ENCODE data around the gene WDR37. TPM values are rescaled to one million over a fixed set of nuclear protein-coding genes. Genes with fewer than 3 reads are reported as not detected.

Gene WDR37
- polyA plus RNA-seq, 1 of the 3 experiments (the other 2 are of a cell fraction): 11.9 TPM

GRCh38 chr10:1104971-1105370 lies 48.8 kb downstream of the WDR37 start:
- ChIA-PET CTCF (interaction anchor here (1.9 kb wide), 1 partner anchor 14 kb away, joined by 4 read pairs; no protein-coding TSS in a partner anchor), POLR2A (no interaction called here)
- no peak overlapping the region for H2AFZ ChIP-seq (ENCODE audit: low read depth)
- H3K9ac ChIP-seq: no peak overlapping the region
- H3K27ac ChIP-seq (ENCODE audit: low read depth in 2 of 2, low read length in 1 of 2): no peak overlapping the region
- no peak overlapping the region for H3K4me2 ChIP-seq
- WGBS (ENCODE audit: low lambda C conversion rate): 98% methylated on average over 13 of the region's 14 CpGs
- no peaks in the 10 kb centered on the region for H3K9me3 ChIP-seq
- H3K4me3 ChIP-seq (ENCODE audit: low read depth in 2 of 2, low read length in 1 of 2): no peak overlapping the region
- no peak for TF ChIP-seq RFX5 (IDR thresholded peaks at IDR 0.05; ENCODE audit: low read length)
- TF ChIP-seq, protein P1, sequence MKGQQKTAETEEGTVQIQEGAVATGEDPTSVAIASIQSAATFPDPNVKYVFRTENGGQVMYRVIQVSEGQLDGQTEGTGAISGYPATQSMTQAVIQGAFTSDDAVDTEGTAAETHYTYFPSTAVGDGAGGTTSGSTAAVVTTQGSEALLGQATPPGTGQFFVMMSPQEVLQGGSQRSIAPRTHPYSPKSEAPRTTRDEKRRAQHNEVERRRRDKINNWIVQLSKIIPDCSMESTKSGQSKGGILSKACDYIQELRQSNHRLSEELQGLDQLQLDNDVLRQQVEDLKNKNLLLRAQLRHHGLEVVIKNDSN (IDR thresholded peaks at IDR 0.05; ENCODE audit: borderline replicate concordance, low read depth): no peak
- TF ChIP-seq MEF2A (IDR thresholded peaks at IDR 0.05; ENCODE audit: borderline replicate concordance, low read depth): no peak
- no peak for TF ChIP-seq RXRA (IDR thresholded peaks at IDR 0.05; ENCODE audit: borderline replicate concordance, low read depth)
- no peak for TF ChIP-seq CHD2 (IDR thresholded peaks at IDR 0.05; ENCODE audit: low read length, partially characterized antibody)
- TF ChIP-seq FOXM1 (IDR thresholded peaks at IDR 0.05; ENCODE audit: low read depth): no peak
- no peak for TF ChIP-seq EP300 (IDR thresholded peaks at IDR 0.05; ENCODE audit: borderline replicate concordance in 1 of 2, low read depth in 1 of 2, low read length in 1 of 2)
- TF ChIP-seq EZH2phosphoT487 (IDR thresholded peaks at IDR 0.05; ENCODE audit: borderline replicate concordance, low read depth): no peak
- no peak for TF ChIP-seq TAF1 (IDR thresholded peaks at IDR 0.05; ENCODE audit: borderline replicate concordance, low read depth, low read length)
- H3K27me3 ChIP-seq (ENCODE audit: insufficient read depth): no peaks in the 10 kb centered on the region
- peaks cover 2 to 8% of the 10 kb centered on the region in 2 experiments; a peak in 1 of 4 replicates for H3K4me1 ChIP-seq (ENCODE audit: control insufficient read depth in 1 of 2, insufficient read depth in 2 of 2, low read depth in 1 of 2, low read length in 1 of 2)
- H3K79me2 ChIP-seq (ENCODE audit: insufficient read depth): peaks cover 4% of the 10 kb centered on the region; the same call in 1 of the 2 replicates
- H3K9me2 ChIP-seq: no peaks in the 10 kb centered on the region
- no peaks in the 10 kb centered on the region for H3F3A ChIP-seq (replicated peaks; ENCODE audit: insufficient read depth)
- H4K20me1 ChIP-seq (ENCODE audit: insufficient read depth): no peaks in the 10 kb centered on the region
- DNase-seq: no peak
- H3K36me3 ChIP-seq (replicated peaks in 1 of 2; ENCODE audit: control insufficient read depth in 1 of 2, insufficient read depth in 2 of 2, low read length in 1 of 2): peaks cover 21 to 72% of the 10 kb centered on the region in 2 experiments

DNA sequence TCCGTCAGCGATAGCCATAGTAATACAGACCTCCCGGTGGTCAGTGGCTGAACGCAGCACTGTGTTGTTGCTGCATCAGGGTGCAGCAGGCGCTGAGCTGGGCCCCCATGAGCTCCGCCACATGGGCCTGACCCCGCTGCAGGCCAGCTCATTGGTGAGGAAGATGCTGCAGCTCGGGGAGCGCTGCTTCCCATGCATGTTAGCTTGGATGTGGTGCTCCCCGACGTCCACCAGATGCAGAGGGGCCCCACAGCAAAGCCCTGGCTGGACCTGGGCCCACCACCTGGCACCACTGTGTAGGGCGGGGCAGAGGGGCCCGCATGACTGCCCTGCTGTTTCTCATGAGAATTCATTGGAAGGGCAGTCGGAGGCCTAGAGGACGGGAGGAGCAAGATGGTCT lies 50.8 kb downstream of the WDR37 start:
- Histone ChIP-seq H2AFZ (ENCODE audit: low read depth) (no peak overlapping the region), H3K4me3 (ENCODE audit: low read depth in 2 of 2, low read length in 1 of 2) (no peak overlapping the region), H3F3A (replicated peaks; ENCODE audit: insufficient read depth) (no peaks in the 10 kb centered on the region), H4K20me1 (ENCODE audit: insufficient read depth) (no peaks in the 10 kb centered on the region), H3K79me2 (ENCODE audit: insufficient read depth) (peaks cover 13% of the 10 kb centered on the region; the same call in 1 of the 2 replicates), H3K9ac (no peak overlapping the region), H3K27me3 (ENCODE audit: insufficient read depth) (no peaks in the 10 kb centered on the region), H3K36me3 (replicated peaks in 1 of 2; ENCODE audit: control insufficient read depth in 1 of 2, insufficient read depth in 2 of 2, low read length in 1 of 2) (peaks cover 28 to 69% of the 10 kb centered on the region in 2 experiments), H3K9me3 (no peaks in the 10 kb centered on the region), H3K27ac (ENCODE audit: low read depth in 2 of 2, low read length in 1 of 2) (no peak overlapping the region), H3K4me1 (ENCODE audit: control insufficient read depth in 1 of 2, insufficient read depth in 2 of 2, low read depth in 1 of 2, low read length in 1 of 2) (peaks cover 8 to 9% of the 10 kb centered on the region in 2 experiments; a peak in 2 of 4 replicates), H3K9me2 (no peaks in the 10 kb centered on the region), H3K4me2 (no peak overlapping the region)
- TF ChIP-seq, protein P2, sequence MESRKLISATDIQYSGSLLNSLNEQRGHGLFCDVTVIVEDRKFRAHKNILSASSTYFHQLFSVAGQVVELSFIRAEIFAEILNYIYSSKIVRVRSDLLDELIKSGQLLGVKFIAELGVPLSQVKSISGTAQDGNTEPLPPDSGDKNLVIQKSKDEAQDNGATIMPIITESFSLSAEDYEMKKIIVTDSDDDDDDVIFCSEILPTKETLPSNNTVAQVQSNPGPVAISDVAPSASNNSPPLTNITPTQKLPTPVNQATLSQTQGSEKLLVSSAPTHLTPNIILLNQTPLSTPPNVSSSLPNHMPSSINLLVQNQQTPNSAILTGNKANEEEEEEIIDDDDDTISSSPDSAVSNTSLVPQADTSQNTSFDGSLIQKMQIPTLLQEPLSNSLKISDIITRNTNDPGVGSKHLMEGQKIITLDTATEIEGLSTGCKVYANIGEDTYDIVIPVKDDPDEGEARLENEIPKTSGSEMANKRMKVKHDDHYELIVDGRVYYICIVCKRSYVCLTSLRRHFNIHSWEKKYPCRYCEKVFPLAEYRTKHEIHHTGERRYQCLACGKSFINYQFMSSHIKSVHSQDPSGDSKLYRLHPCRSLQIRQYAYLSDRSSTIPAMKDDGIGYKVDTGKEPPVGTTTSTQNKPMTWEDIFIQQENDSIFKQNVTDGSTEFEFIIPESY (IDR thresholded peaks at IDR 0.05; ENCODE audit: borderline replicate concordance, low read depth): no peak
- TF ChIP-seq RAD21 (IDR thresholded peaks at IDR 0.05; ENCODE audit: low read length) (no peak), MXI1 (IDR thresholded peaks at IDR 0.05; ENCODE audit: low read depth, low read length) (no peak), FOSL2 (IDR thresholded peaks at IDR 0.05; ENCODE audit: borderline replicate concordance, low read depth) (no peak), JUND (IDR thresholded peaks at IDR 0.05) (no peak), POLR2AphosphoS5 (IDR thresholded peaks at IDR 0.05; ENCODE audit: low read depth, low read length) (no peak), SMC3 (IDR thresholded peaks at IDR 0.05; ENCODE audit: low read depth, low read length) (no peak), CHD2 (IDR thresholded peaks at IDR 0.05; ENCODE audit: low read length, partially characterized antibody) (no peak), FOXJ3 (CRISPR knock-in tag; IDR thresholded peaks at IDR 0.05) (no peak), REST (IDR thresholded peaks at IDR 0.05; ENCODE audit: low read depth, low read length) (no peak)
- TF ChIP-seq, protein P1 (IDR thresholded peaks at IDR 0.05; ENCODE audit: borderline replicate concordance, low read depth): no peak
- TF ChIP-seq, protein P3, sequence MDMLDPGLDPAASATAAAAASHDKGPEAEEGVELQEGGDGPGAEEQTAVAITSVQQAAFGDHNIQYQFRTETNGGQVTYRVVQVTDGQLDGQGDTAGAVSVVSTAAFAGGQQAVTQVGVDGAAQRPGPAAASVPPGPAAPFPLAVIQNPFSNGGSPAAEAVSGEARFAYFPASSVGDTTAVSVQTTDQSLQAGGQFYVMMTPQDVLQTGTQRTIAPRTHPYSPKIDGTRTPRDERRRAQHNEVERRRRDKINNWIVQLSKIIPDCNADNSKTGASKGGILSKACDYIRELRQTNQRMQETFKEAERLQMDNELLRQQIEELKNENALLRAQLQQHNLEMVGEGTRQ (IDR thresholded peaks at IDR 0.05; ENCODE audit: borderline replicate concordance, low read depth, low read length): no peak
- ChIA-PET POLR2A (no interaction called here), CTCF (no interaction called here)
- DNase-seq: no peak
- 91% methylated on average over 9 of the region's 15 CpGs for WGBS (ENCODE audit: low lambda C conversion rate)
